ELF-1 (cell line): ENCODE data around the gene PTPRU.

ENCODE experiments used
- DNase-seq: peaks from one replicate; pipeline ENCODE4 v3.0.0-alpha.2; 2016; ENCODE audit warnings: low read depth, low spot score

The PTPRU gene

GRCh38 chr1:29364101-29364678, 127.9 kb downstream of the PTPRU start:
- DNase-seq = no peak

GRCh38 chr1:29365906-29366670, 129.8 kb downstream of the PTPRU start:
- no peak for DNase-seq

- no peak for DNase-seq
Measured at GRCh38 chr1:29368936-29369932, 132.9 kb downstream of the PTPRU start.

GRCh38 chr1:29370067-29370466, 133.7 kb downstream of the PTPRU start:
- no peak for DNase-seq

GRCh38 chr1:29371332-29371731, 135.0 kb downstream of the PTPRU start:
- DNase-seq = no peak

GRCh38 chr1:29372108-29372507, 135.8 kb downstream of the PTPRU start:
- DNase-seq = no peak
